HG03442 (cell line): ENCODE data around the gene WWOX.
"Not testable (repeated sequence)": the region's sequence is repeated elsewhere in the genome, so short reads cannot be mapped to it uniquely, and the experiment has no call there.

Experiments used
- ATAC-seq: cut with Tn5 transposase; IDR thresholded peaks from one replicate; pipeline ENCODE4 v1.9.1; 2021; ENCODE audit warnings: mild to moderate bottlenecking, moderate library complexity; ENCODE audit not compliant: unreplicated experiment

WWOX gene

DNA sequence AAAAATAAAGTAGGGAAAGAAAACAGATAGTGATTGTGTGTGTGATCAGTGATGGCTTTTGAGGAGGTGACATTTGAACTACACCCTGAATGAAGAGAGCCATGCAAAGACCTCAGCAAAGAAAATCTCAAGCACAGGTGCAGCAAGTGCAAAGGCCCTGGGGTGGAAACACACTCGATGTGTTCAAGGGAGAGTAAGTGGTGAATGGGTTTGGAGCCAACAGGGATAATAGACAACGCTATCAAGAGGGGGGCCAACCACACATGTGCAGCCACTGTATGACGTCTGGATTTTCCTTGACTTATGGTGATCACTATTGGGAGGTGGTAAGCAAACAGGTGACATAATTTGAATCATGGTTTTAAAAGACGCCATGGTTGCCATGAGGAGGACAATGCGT lies 564.2 kb downstream of the WWOX start:
- no peak for ATAC-seq

- no peak for ATAC-seq
Observed at GRCh38 chr16:78664811-78665772, 565.6 kb downstream of the WWOX start.

GRCh38 chr16:78666318-78666717 lies 566.9 kb downstream of the WWOX start:
- ATAC-seq: no peak

DNA sequence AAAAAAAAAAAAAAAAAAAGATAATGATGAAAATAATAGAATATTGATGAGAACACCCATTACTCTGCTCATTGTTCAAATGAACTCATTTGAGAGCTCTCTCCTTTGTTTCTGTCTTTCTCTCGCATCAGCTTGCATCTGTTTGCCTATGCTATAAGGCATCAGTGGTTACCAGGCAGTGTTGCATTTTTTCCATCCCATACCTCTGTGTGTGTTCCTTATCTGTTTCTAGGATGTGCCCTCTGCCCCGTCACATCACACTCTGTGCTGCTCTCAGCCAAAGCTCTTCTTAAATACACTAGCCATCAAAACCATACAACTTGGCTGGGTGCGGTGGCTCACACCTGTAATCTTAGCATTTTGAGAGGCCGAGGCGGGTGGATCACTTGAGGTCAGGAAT lies 568.2 kb downstream of the WWOX start:
- ATAC-seq: no peak

DNA sequence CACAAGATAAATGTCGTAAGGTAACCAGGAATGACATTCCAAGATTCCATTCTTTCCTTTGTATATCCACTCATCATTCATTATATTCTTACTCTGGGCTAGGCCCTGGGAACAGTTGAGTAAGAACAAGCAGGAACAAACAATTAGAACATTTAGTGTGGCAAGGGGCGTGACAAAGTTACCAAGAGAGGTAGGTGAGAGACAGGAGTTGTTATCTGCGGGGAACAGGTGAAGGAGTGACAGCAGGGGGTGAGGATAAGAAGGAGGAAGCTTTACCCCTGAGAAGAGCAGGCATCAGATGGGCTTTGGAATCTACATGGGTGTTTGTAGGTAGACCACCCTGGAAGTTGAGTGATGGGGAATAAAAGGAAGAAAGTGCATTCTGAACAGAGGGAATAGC lies 568.9 kb downstream of the WWOX start:
- no peak for ATAC-seq

- ATAC-seq: no peak
Observed at GRCh38 chr16:78669994-78670393, 570.5 kb downstream of the WWOX start.

GRCh38 chr16:78672779-78673556 lies 573.5 kb downstream of the WWOX start:
- ATAC-seq: no peak

DNA sequence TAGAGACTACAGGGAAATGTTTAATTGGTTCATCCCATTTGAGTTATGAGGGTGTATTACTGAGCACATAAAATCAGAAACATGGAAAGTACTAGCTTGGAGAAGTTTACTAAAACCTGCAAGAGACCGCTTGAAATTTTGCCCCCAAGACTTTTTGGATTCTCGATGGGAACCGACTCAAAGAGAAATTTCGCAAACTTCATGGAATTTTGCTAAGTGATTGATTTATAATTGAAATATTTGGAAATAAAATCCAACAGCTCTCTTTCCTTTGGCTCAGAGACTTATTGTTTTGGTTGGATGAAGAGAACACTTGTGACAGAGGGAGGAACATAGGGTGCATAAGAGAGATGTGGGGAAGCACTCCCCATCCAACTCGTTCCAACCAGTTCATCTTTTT lies 574.4 kb downstream of the WWOX start:
- no peak for ATAC-seq

- ATAC-seq: no peak
Observed at GRCh38 chr16:78675312-78675711, 575.9 kb downstream of the WWOX start.

- no peak for ATAC-seq
Observed at GRCh38 chr16:78675951-78676792, 576.7 kb downstream of the WWOX start.

GRCh38 chr16:78677181-78677731 lies 577.8 kb downstream of the WWOX start:
- no peak for ATAC-seq

DNA sequence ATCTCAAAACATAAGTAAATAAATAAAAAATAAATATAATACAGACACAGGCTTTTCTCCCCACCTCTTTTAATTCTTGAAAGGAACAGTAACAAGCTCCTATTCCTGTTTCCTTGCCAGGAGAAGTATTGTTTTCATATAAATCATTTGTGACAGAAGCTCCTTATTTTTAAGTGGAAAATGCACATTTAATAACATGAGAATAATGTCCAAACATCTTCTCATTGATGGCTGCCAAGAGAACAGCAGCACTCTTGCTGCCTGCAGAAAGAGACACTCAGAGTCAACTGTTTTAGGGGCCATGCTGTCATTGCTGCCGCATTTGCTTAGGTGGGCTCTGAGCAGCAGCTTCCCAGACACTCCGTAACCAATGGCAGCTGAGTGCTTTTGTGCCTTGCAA lies 580.1 kb downstream of the WWOX start:
- no peak for ATAC-seq

DNA sequence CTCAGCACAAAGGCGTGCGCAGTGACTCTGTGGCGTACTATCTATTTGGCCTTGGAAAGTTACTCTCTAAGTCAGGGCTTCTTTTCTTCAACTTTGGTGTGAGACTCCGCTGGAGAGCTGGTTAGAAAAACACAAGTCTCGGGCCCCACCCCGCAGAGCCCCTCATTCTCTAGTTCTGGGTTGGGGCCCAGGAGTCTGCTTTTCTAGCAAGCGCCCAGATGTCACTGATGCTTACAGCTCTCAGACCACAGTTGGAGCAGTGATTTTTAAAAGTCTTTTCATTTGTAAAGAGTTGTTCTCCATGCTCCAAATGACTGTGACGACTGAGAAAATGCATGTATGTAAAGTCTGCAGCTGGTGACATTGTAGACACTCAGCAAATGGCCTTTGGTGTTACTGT lies 582.3 kb downstream of the WWOX start:
- no peak for ATAC-seq

DNA sequence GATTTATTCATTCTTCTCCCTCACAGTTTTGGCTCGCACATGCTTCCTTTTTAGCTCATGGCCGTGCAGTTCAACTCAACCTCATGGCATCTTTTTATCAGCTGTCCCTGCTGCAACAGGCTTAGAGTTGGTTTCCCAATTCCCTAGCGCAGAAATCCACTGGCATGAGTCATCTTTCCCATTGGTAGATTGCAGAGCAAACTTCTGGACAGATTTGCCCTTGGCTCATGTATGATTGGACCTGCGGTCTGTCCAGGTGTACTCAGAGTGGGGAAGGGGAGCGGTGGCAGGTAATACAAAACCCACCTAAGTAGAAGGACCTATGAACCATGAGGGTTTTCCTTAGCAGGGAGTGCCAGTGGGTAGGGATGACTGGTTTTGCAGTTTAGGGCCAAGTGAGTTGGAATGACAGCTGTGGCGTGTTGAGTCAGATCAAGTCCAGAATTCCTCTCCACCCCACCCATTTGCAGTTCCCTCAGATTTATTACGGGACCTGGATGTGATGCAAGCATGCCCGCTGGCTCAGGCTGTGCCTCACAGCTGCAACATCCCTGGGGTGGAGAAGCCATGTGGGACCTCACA lies 584.7 kb downstream of the WWOX start:
- ATAC-seq: no peak

DNA sequence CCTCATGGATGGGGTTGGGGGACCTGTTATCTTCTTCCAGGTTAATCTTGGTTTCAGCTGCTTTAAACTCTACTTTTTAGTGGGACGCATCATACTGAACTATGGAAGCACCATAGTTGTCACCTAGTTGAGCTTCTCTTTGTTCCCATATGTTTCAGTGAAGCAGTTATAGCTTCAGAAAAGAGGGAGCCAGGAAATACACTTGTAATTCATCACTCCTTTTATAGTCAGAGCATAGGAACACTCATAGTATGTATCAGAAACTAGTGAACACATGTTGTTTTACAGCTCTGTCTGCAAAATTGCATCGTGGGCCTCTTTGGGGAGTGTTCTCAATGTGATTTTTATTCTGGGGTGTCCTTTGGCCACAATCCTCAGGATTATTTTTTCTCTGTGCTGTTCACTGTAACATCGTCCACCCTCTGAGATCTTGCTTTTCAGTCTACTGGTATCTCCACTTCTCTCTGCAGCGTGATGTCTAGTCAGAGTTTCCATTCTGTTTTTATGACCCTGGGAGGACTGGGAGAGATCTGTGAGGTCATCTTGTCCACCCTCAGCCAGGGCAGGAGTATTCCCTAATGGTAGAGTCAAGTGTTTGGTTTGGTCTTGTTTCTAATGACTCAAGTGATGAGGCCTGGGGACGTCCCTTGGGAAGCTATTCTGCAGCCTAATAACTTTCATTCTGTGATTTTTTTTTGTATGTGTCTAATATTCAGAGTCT lies 585.4 kb downstream of the WWOX start:
- ATAC-seq: no peak

DNA sequence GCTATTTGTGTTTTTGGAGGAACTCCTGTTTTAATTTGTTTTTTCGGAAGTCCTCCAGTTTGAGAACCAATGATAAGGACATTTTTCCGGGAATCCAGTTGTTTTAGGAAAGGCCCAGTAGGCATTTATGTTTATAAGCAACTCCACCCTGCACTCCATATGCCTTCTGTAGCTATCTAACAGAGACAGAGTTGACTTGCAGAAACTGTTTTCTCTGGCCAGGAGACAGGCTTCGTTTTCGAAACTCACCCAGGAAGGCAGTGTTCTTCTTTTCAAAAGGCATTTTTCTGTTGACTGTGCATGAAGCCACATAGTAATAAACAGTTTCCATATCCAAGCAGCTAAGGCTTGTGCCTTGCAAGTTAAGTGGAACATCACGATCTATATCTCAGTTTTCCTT lies 587.1 kb downstream of the WWOX start:
- no peak for ATAC-seq

DNA sequence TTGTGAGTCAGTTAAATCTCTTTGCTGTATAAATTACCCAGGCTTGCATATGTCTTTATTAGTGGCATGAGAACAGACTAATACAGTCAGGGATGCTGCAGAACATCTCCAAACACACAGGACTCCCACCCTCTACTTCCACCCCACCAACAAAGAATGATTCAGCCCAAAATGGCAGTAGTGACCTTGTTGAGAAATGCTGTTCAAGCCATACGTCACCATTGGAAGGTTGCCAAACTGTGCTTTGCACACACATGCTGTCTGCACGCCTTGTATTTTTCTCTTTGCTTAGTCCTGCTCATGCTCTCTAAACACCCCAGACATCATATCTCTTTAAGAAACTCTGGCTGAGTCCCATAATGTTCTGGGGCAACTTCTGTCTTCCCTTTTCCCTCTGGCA lies 589.6 kb downstream of the WWOX start:
- ATAC-seq: no peak

DNA sequence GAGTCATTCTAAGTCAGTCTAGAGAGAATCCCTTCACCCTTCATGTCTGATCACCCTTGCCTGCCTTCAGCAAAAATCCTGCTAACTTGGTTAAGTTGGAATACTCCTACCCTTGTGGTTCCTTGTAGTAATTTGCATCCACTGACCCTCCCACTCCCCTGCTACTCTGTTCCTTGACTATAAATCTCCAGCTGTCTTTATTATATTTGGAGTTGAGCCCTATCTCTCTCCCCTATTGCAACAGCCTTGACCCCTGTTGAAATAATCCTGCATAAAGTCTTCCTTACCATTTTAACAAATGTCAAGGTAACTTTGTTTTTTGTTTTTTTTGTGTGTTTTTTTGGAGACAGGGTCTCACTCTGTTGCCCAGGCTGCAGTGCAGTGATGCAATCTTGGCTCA lies 590.1 kb downstream of the WWOX start:
- ATAC-seq: no peak

DNA sequence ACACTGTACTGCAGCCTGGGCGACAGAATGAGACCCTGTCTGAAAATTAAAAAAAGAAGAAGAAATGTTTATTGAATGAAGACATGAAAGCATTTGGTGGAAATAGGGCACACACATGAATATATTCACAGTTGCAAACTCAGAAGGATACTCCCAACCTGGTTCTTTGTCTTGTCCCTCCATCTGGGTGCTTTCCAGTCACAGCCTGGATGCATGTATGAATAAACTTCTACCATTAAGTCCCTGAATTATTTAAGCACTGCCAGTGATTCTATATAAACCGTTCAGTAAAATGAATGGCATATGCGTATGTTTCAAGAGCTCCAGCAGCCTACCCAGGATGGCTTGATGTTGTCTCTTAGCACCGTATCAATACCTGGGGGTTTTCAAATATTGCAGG lies 591.1 kb downstream of the WWOX start:
- ATAC-seq: no peak

DNA sequence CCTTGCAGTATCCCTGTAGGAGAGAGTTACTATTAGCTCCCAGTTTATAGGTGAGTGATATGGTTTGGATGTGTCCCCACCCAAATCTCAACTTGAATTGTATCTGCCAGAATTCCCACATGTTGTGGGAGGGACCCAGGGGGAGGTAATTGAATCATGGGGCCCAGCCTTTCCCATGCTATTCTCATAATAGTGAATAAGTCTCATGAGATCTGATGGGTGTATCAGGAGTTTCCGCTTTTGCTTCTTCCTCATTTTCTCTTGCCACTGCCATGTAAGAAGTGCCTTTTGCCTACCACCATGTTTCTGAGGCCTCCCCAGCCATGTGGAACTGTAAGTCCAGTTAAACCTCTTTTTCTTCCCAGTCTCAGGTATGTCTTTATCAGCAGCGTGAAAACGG lies 592.3 kb downstream of the WWOX start:
- not testable (repeated sequence) for ATAC-seq
